SK-N-SH (cell line): ENCODE measurements around the gene MRNIP. TPM values are rescaled to one million over a fixed set of nuclear protein-coding genes. Genes with fewer than 3 reads are reported as not detected.

ENCODE experiments used
- CTCF ChIA-PET: fragments of 300-600, 350-600 bp; formaldehyde crosslinking; extraction: SDS; loops from one replicate; lab custom pipeline; 2021; lab: Yijun Ruan, JAX
- POLR2A ChIA-PET: fragments of 350-600 bp; sonication (Branson Sonifier 250); formaldehyde crosslinking; extraction: SDS; loops from one replicate; lab custom pipeline; 2020; ENCODE audit warnings: antibody characterized with exemption, inconsistent platforms; lab: Yijun Ruan, JAX
- DNase-seq: peaks from one replicate; pipeline ENCODE4 v3.0.0; 2012
- H2AFZ ChIP-seq: fragments of 200-600 bp; sonication (generic); 2 replicates; pipeline ENCODE4 v1.8.1; 2016; ENCODE audit warnings: antibody characterized with exemption, mild to moderate bottlenecking, low read depth
- H3F3A ChIP-seq: fragments of 200-600 bp; sonication (generic); replicated peaks from 2 replicates; pipeline ENCODE3; 2016; ENCODE audit warnings: antibody characterized with exemption, mild to moderate bottlenecking; ENCODE audit not compliant: insufficient read depth
- H3K27ac ChIP-seq, 2 experiments: fragments of 200-500 bp in 1 of 2; fragments of 200-600 bp in 1 of 2; sonication (Bioruptor generic) in 1 of 2; sonication (generic), shearing (Covaris generic) in 1 of 2; 2 replicates each; pipeline versions ENCODE4 v1.5.1 to v1.6.1; 2014 to 2016; ENCODE audit warnings: low read depth in 2 of 2, inconsistent platforms in 1 of 2, low read length in 1 of 2, mild to moderate bottlenecking in 1 of 2, mixed read lengths in 1 of 2
- H3K27me3 ChIP-seq: fragments of 200-600 bp; sonication (generic), shearing (Covaris generic); 2 replicates; pipeline ENCODE4 v1.6.1; 2016; ENCODE audit warnings: mixed run types; ENCODE audit not compliant: insufficient read depth
- H3K36me3 ChIP-seq, 2 experiments: fragments of 200-500 bp in 1 of 2; fragments of 200-600 bp in 1 of 2; sonication (Bioruptor generic) in 1 of 2; sonication (generic) in 1 of 2; replicated peaks in 1 of 2; 2 replicates each; pipeline versions ENCODE3 to v1.5.1; 2014 to 2016; ENCODE audit warnings: low read length in 1 of 2, mild to moderate bottlenecking in 1 of 2; ENCODE audit not compliant: insufficient read depth in 2 of 2, control insufficient read depth in 1 of 2
- H3K4me1 ChIP-seq, 2 experiments: fragments of 200-500 bp in 1 of 2; fragments of 200-600 bp in 1 of 2; sonication (Bioruptor generic) in 1 of 2; sonication (generic), shearing (Covaris generic) in 1 of 2; 2 replicates each; pipeline versions ENCODE4 v1.5.1 to v1.6.1; 2014 to 2016; ENCODE audit warnings: low read depth in 1 of 2, low read length in 1 of 2, mixed run types in 1 of 2; ENCODE audit not compliant: insufficient read depth in 2 of 2, control insufficient read depth in 1 of 2
- H3K4me2 ChIP-seq: fragments of 200-600 bp; sonication (generic), shearing (Covaris generic); 2 replicates; pipeline ENCODE4 v1.6.1; 2017; ENCODE audit warnings: mixed run types
- H3K4me3 ChIP-seq, 2 experiments: fragments of 200-500 bp in 1 of 2; fragments of 200-600 bp in 1 of 2; sonication (Bioruptor generic) in 1 of 2; sonication (generic), shearing (Covaris generic) in 1 of 2; 2 replicates each; pipeline versions ENCODE4 v1.5.1 to v1.8.1; 2014 to 2016; ENCODE audit warnings: low read depth in 2 of 2, inconsistent platforms in 1 of 2, low read length in 1 of 2, mild to moderate bottlenecking in 1 of 2, mixed read lengths in 1 of 2, moderate library complexity in 1 of 2
- H3K79me2 ChIP-seq: fragments of 200-600 bp; sonication (generic); 2 replicates; pipeline ENCODE4 v1.8.1; 2017; ENCODE audit warnings: mild to moderate bottlenecking; ENCODE audit not compliant: insufficient read depth
- H3K9ac ChIP-seq: fragments of 200-600 bp; sonication (generic); 2 replicates; pipeline ENCODE4 v1.6.1; 2017; ENCODE audit warnings: mixed run types
- H3K9me2 ChIP-seq: fragments of 200-600 bp; sonication (generic); 2 replicates; pipeline ENCODE4 v1.6.1; 2017; ENCODE audit warnings: mixed run types
- H3K9me3 ChIP-seq: fragments of 200-600 bp; sonication (generic); 2 replicates; pipeline ENCODE4 v1.6.1; 2017; ENCODE audit warnings: mixed run types, mild to moderate bottlenecking, moderate library complexity
- H4K20me1 ChIP-seq: fragments of 200-600 bp; sonication (generic); 2 replicates; pipeline ENCODE4 v1.6.1; 2017; ENCODE audit warnings: mild to moderate bottlenecking, mixed run types; ENCODE audit not compliant: insufficient read depth
- CHD2 ChIP-seq: fragments of 150-350 bp; IDR thresholded peaks from 2 replicates; pipeline ENCODE4 v1.6.1; 2018; ENCODE audit warnings: low read length; ENCODE audit not compliant: partially characterized antibody
- EP300 ChIP-seq, 2 experiments: IDR thresholded peaks; 2 replicates each; pipeline versions ENCODE4 v1.4.0 to v1.6.1; 2012; ENCODE audit warnings: borderline replicate concordance in 1 of 2, low read depth in 1 of 2, low read length in 1 of 2
- EZH2phosphoT487 ChIP-seq: fragments of 200-600 bp; sonication (generic); IDR thresholded peaks from 2 replicates; pipeline ENCODE4 v1.6.1; 2017; ENCODE audit warnings: low read depth, mixed run types, mild to moderate bottlenecking, antibody characterized with exemption, moderate library complexity, borderline replicate concordance
- FOSL2 ChIP-seq: IDR thresholded peaks from 2 replicates; pipeline ENCODE4 v1.4.0; 2012; ENCODE audit warnings: low read depth, mild to moderate bottlenecking, moderate library complexity, borderline replicate concordance
- JUND ChIP-seq: IDR thresholded peaks from 2 replicates; pipeline ENCODE4 v1.4.0; 2012
- MEF2A ChIP-seq: IDR thresholded peaks from 2 replicates; pipeline ENCODE4 v1.4.0; 2012; ENCODE audit warnings: low read depth, borderline replicate concordance
- NFIC ChIP-seq: IDR thresholded peaks from 2 replicates; pipeline ENCODE4 v1.4.0; 2012; ENCODE audit warnings: borderline replicate concordance
- NRF1 ChIP-seq: IDR thresholded peaks from 2 replicates; pipeline ENCODE4 v1.6.1; 2012; ENCODE audit warnings: low read depth, mild to moderate bottlenecking, low read length
- POLR2AphosphoS5 ChIP-seq: IDR thresholded peaks from 2 replicates; pipeline ENCODE4 v1.6.1; 2012; ENCODE audit warnings: low read depth, low read length
- RCOR1 ChIP-seq: fragments of 150-350 bp; IDR thresholded peaks from 2 replicates; pipeline ENCODE4 v1.6.1; 2017; ENCODE audit warnings: antibody characterized with exemption, low read length
- RXRA ChIP-seq: IDR thresholded peaks from 2 replicates; pipeline ENCODE4 v1.4.0; 2012; ENCODE audit warnings: low read depth, mild to moderate bottlenecking, borderline replicate concordance
- SMC3 ChIP-seq: IDR thresholded peaks from 2 replicates; pipeline ENCODE4 v1.6.1; 2012; ENCODE audit warnings: low read depth, low read length, improper control_type of control experiment
- YY1 ChIP-seq: IDR thresholded peaks from 2 replicates; pipeline ENCODE4 v1.4.0; 2012; ENCODE audit warnings: low read depth, mild to moderate bottlenecking
- WGBS: methylation state at CpG from one replicate; pipeline ENCODE4 v1.1.6; 2017; ENCODE audit warnings: low lambda C conversion rate; 5-methylcytosine and 5-hydroxymethylcytosine counted together
- polyA plus RNA-seq, 3 experiments: library from polyadenylated mRNA; depleted of rRNA; stranded (reverse); fragments of >200 nt; gene quantifications; 2 replicates each; pipeline ENCODE4 v1.2.3, GENCODE V29; 2012
- TF ChIP-seq, protein P1 (sequence below): IDR thresholded peaks from 2 replicates; pipeline ENCODE4 v1.4.0; 2012; ENCODE audit warnings: low read depth, borderline replicate concordance
- TF ChIP-seq, protein P2 (sequence below): fragments of 200-600 bp; sonication (generic); IDR thresholded peaks from 2 replicates; pipeline ENCODE4 v1.6.1; 2017; ENCODE audit warnings: antibody characterized with exemption, mild to moderate bottlenecking, moderate library complexity
- TF ChIP-seq, protein P3 (sequence below): IDR thresholded peaks from 2 replicates; pipeline ENCODE4 v1.4.0; 2012; ENCODE audit warnings: low read depth
- TF ChIP-seq, protein P4 (sequence below): fragments of 150-350 bp; IDR thresholded peaks from 2 replicates; pipeline ENCODE4 v1.6.1; 2017; ENCODE audit warnings: antibody characterized with exemption, low read length, low read depth, borderline replicate concordance
- TF ChIP-seq, protein P5 (sequence below): fragments of 150-350 bp; IDR thresholded peaks from 2 replicates; pipeline ENCODE4 v1.6.1; 2016; ENCODE audit warnings: mild to moderate bottlenecking, low read depth, low read length

The MRNIP gene
- polyA plus RNA-seq, 1 of the 3 experiments (the other 2 are of a cell fraction) = 32.8 TPM

DNA sequence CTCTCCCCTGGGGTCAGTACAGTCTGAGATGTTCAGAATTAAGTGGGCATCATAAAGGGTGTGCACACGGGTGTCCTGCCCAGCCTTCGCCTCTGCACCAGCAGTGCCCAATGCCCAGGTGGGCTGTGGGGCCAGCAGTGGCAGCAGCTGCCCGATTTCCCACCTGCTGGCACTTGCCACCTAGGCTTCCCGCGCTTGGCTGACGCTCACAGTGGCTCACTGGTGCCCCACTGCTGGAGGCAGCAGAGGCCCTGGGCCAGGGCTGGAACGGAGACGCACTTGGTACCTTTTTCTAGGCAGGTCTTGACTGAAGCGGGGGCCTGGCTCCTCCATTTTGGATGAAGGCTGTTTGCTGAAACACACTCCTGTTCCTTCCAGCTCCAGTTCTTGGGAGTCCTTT, 17.0 kb downstream of the MRNIP start:
- H3K4me3 ChIP-seq = no peak overlapping the region
- H3K9ac ChIP-seq = no peak overlapping the region
- ChIA-PET POLR2A (interaction anchor here (0.6 to 1.3 kb wide), 2 partner anchors 9 to 20 kb away, joined by 3 to 4 read pairs; no protein-coding TSS in a partner anchor), CTCF (no interaction called here)
- H3K36me3 ChIP-seq = peaks cover 18 to 36% of the 10 kb centered on the region in 2 experiments
- H3K79me2 ChIP-seq = no peaks in the 10 kb centered on the region
- no peak for DNase-seq
- 84% methylated on average over 6 of the region's 9 CpGs for WGBS
- H4K20me1 ChIP-seq = peaks cover 6% of the 10 kb centered on the region; the same call in 1 of the 2 replicates
- no peaks in the 10 kb centered on the region for H3K9me2 ChIP-seq
- no peaks in the 10 kb centered on the region; a peak in 1 of 4 replicates for H3K4me1 ChIP-seq
- 0 out of 2 replicates have a peak, but pooled peaks cover 6% of the 10 kb centered on the region for H3K9me3 ChIP-seq
- no peaks in the 10 kb centered on the region for H3K27me3 ChIP-seq
- H3K27ac ChIP-seq = no peak overlapping the region
- H3K4me2 ChIP-seq = no peak overlapping the region
- TF ChIP-seq EZH2phosphoT487 (no peak), POLR2AphosphoS5 (no peak), RXRA (no peak), EP300 (IDR thresholded peaks at IDR 0.05; ENCODE audit: borderline replicate concordance in 1 of 2, low read depth in 1 of 2, low read length in 1 of 2) (no peak), NFIC (no peak), YY1 (no peak), MEF2A (no peak), NRF1 (no peak), SMC3 (no peak), CHD2 (no peak), JUND (no peak), RCOR1 (no peak), FOSL2 (no peak)
- TF ChIP-seq, protein P1, sequence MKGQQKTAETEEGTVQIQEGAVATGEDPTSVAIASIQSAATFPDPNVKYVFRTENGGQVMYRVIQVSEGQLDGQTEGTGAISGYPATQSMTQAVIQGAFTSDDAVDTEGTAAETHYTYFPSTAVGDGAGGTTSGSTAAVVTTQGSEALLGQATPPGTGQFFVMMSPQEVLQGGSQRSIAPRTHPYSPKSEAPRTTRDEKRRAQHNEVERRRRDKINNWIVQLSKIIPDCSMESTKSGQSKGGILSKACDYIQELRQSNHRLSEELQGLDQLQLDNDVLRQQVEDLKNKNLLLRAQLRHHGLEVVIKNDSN = no peak
- TF ChIP-seq, protein P2, sequence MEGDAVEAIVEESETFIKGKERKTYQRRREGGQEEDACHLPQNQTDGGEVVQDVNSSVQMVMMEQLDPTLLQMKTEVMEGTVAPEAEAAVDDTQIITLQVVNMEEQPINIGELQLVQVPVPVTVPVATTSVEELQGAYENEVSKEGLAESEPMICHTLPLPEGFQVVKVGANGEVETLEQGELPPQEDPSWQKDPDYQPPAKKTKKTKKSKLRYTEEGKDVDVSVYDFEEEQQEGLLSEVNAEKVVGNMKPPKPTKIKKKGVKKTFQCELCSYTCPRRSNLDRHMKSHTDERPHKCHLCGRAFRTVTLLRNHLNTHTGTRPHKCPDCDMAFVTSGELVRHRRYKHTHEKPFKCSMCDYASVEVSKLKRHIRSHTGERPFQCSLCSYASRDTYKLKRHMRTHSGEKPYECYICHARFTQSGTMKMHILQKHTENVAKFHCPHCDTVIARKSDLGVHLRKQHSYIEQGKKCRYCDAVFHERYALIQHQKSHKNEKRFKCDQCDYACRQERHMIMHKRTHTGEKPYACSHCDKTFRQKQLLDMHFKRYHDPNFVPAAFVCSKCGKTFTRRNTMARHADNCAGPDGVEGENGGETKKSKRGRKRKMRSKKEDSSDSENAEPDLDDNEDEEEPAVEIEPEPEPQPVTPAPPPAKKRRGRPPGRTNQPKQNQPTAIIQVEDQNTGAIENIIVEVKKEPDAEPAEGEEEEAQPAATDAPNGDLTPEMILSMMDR = no peak
- TF ChIP-seq, protein P3, sequence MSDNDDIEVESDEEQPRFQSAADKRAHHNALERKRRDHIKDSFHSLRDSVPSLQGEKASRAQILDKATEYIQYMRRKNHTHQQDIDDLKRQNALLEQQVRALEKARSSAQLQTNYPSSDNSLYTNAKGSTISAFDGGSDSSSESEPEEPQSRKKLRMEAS = no peak
- TF ChIP-seq, protein P4, sequence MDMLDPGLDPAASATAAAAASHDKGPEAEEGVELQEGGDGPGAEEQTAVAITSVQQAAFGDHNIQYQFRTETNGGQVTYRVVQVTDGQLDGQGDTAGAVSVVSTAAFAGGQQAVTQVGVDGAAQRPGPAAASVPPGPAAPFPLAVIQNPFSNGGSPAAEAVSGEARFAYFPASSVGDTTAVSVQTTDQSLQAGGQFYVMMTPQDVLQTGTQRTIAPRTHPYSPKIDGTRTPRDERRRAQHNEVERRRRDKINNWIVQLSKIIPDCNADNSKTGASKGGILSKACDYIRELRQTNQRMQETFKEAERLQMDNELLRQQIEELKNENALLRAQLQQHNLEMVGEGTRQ = no peak
- TF ChIP-seq, protein P5, sequence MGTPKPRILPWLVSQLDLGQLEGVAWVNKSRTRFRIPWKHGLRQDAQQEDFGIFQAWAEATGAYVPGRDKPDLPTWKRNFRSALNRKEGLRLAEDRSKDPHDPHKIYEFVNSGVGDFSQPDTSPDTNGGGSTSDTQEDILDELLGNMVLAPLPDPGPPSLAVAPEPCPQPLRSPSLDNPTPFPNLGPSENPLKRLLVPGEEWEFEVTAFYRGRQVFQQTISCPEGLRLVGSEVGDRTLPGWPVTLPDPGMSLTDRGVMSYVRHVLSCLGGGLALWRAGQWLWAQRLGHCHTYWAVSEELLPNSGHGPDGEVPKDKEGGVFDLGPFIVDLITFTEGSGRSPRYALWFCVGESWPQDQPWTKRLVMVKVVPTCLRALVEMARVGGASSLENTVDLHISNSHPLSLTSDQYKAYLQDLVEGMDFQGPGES = no peak
- H3F3A ChIP-seq = peaks cover 22% of the 10 kb centered on the region
- no peak overlapping the region for H2AFZ ChIP-seq
